Neural cell (in vitro differentiated cells): ENCODE data around the gene DLL1. TPM values are rescaled to one million over a fixed set of nuclear protein-coding genes. Genes with fewer than 3 reads are reported as not detected.

Source experiments
- H2AFZ ChIP-seq: fragments of 200-600, 300-800 bp; sonication (generic), shearing (Covaris generic); 2 replicates; pipeline ENCODE4 v1.6.0; 2014; ENCODE audit warnings: low read depth, mild to moderate bottlenecking, antibody characterized with exemption, low read length, moderate library complexity
- H3F3A ChIP-seq: fragments of 200-600 bp; shearing (Covaris generic); 2 replicates; pipeline ENCODE4 v1.6.1; 2016; ENCODE audit warnings: mild to moderate bottlenecking, moderate library complexity, mixed read lengths, antibody characterized with exemption, low read length; ENCODE audit not compliant: insufficient read depth, poor library complexity, severe bottlenecking
- H3K27ac ChIP-seq: fragments of 200-600, 300-800 bp; sonication (generic), shearing (Covaris generic); 2 replicates; pipeline ENCODE4 v1.5.1; 2014; ENCODE audit warnings: mild to moderate bottlenecking, low read length, moderate library complexity
- H3K27me3 ChIP-seq: fragments of 300-800, 200-600 bp; sonication (generic), shearing (Covaris generic); 2 replicates; pipeline ENCODE4 v1.6.0; 2014; ENCODE audit warnings: mild to moderate bottlenecking, low read depth, low read length, moderate library complexity; ENCODE audit not compliant: insufficient read depth
- H3K36me3 ChIP-seq: fragments of 300-800, 200-600 bp; sonication (generic), shearing (Covaris generic); 2 replicates; pipeline ENCODE4 v1.5.1; 2014; ENCODE audit warnings: mild to moderate bottlenecking, antibody characterized with exemption, low read length, moderate library complexity; ENCODE audit not compliant: insufficient read depth
- H3K4me2 ChIP-seq: fragments of 300-800, 200-600 bp; sonication (generic), shearing (Covaris generic); 2 replicates; pipeline ENCODE4 v1.6.0; 2014; ENCODE audit warnings: mild to moderate bottlenecking, low read length
- H3K4me3 ChIP-seq: fragments of 300-800, 200-600 bp; sonication (generic), shearing (Covaris generic); 2 replicates; pipeline ENCODE4 v1.5.1; 2014; ENCODE audit warnings: mild to moderate bottlenecking, low read length, moderate library complexity
- H3K79me2 ChIP-seq: fragments of 200-600 bp; shearing (Covaris generic); replicated peaks from 2 replicates; pipeline ENCODE4 v1.6.0; 2014; ENCODE audit warnings: mild to moderate bottlenecking, low read length, moderate library complexity; ENCODE audit not compliant: insufficient read depth
- H3K9ac ChIP-seq: fragments of 300-800, 200-600 bp; sonication (generic), shearing (Covaris generic); 2 replicates; pipeline ENCODE4 v1.6.1; 2016; ENCODE audit warnings: mild to moderate bottlenecking, low read length, mixed read lengths
- H3K9me2 ChIP-seq: fragments of 200-600 bp; shearing (Covaris generic); 2 replicates; pipeline ENCODE4 v1.6.1; 2016; ENCODE audit warnings: mild to moderate bottlenecking, low read length, mixed read lengths; ENCODE audit not compliant: insufficient read depth
- H3K9me3 ChIP-seq: fragments of 200-600, 300-800 bp; sonication (generic), shearing (Covaris generic); 2 replicates; pipeline ENCODE4 v1.6.1; 2016; ENCODE audit warnings: mild to moderate bottlenecking, mixed run types, low read length, moderate library complexity, mixed read lengths
- H4K20me1 ChIP-seq: fragments of 200-600 bp; shearing (Covaris generic); 2 replicates; pipeline ENCODE4 v1.6.1; 2016; ENCODE audit warnings: mild to moderate bottlenecking, mixed run types; ENCODE audit not compliant: insufficient read depth
- EP300 ChIP-seq: fragments of 450-650 bp; conservative IDR thresholded peaks from 2 replicates; pipeline ENCODE4 v1.6.1; 2014; ENCODE audit warnings: antibody characterized with exemption, mild to moderate bottlenecking, moderate library complexity; ENCODE audit not compliant: poor library complexity, severe bottlenecking
- EZH2 ChIP-seq: fragments of 200-600, 300-800 bp; shearing (Covaris generic), sonication (generic); IDR thresholded peaks from 2 replicates; pipeline ENCODE4 v1.6.1; 2014; ENCODE audit warnings: antibody characterized with exemption, low read length, borderline replicate concordance, mild to moderate bottlenecking; ENCODE audit not compliant: insufficient read depth, poor library complexity, severe bottlenecking
- MXI1 ChIP-seq: fragments of 450-650 bp; conservative IDR thresholded peaks from 2 replicates; pipeline ENCODE4 v1.6.1; 2014; ENCODE audit warnings: antibody characterized with exemption, mild to moderate bottlenecking; ENCODE audit not compliant: poor library complexity, severe bottlenecking
- POLR2AphosphoS5 ChIP-seq: IDR thresholded peaks from 2 replicates; pipeline ENCODE4 v1.6.1; 2012
- RAD21 ChIP-seq: fragments of 450-650 bp; conservative IDR thresholded peaks from 2 replicates; pipeline ENCODE4 v1.6.1; 2014; ENCODE audit warnings: antibody characterized with exemption, mild to moderate bottlenecking, moderate library complexity
- SMC3 ChIP-seq: fragments of 450-650 bp; conservative IDR thresholded peaks from 2 replicates; pipeline ENCODE4 v1.6.1; 2014; ENCODE audit warnings: antibody characterized with exemption, mild to moderate bottlenecking, moderate library complexity; ENCODE audit not compliant: poor library complexity
- TAF1 ChIP-seq: IDR thresholded peaks from 2 replicates; pipeline ENCODE4 v1.6.1; 2012; ENCODE audit warnings: low read depth
- polyA plus RNA-seq: library from polyadenylated mRNA; depleted of rRNA; stranded (reverse); fragments of >200 nt; gene quantifications from 2 replicates; pipeline ENCODE4 v1.2.3, GENCODE V29; 2014
- TF ChIP-seq, protein P1 (sequence below): fragments of 450-650 bp; IDR thresholded peaks from 2 replicates; pipeline ENCODE4 v1.5.1; 2014; ENCODE audit warnings: antibody characterized with exemption, mild to moderate bottlenecking, moderate library complexity; ENCODE audit not compliant: poor library complexity, severe bottlenecking
- TF ChIP-seq, protein P2 (sequence below): IDR thresholded peaks from 2 replicates; pipeline ENCODE4 v1.6.1; 2012; ENCODE audit warnings: borderline replicate concordance

Gene DLL1
- polyA plus RNA-seq, 1 donor from 2014 or later: 26.1 TPM

DNA sequence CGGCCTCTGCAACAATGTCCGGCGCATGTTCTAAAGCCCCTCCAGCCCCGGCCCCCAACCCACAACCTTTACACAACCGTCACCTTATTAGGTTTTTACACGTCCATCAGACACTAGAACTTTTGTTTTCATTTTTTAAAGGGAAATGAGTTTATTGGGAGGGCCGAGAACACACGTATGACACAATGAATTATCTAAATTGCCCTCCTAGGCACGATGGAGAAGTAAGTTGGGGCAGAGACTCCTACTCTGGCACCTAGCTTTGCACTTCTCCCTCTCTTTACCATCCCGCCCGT is 1.2 kb upstream of the DLL1 start:
- Histone ChIP-seq H3K27ac (peak overlapping the region; percentile 84), H3F3A (peaks cover 3% of the 10 kb centered on the region), H2AFZ (no peak overlapping the region), H3K4me3 (peak overlapping the region; percentile 97), H3K9me3 (no peaks in the 10 kb centered on the region), H3K36me3 (no peaks in the 10 kb centered on the region), H3K79me2 (peaks cover 30% of the 10 kb centered on the region), H3K9me2 (no peaks in the 10 kb centered on the region), H3K27me3 (peaks cover 30% of the 10 kb centered on the region), H3K4me2 (peak overlapping the region; percentile 68), H4K20me1 (peaks cover 20% of the 10 kb centered on the region), H3K9ac (peak overlapping the region; percentile 86)
- TF ChIP-seq MXI1 (no peak), RAD21 (no peak), EP300 (no peak), SMC3 (no peak), EZH2 (no peak), TAF1 (no peak), POLR2AphosphoS5 (no peak)
- TF ChIP-seq, protein P1, sequence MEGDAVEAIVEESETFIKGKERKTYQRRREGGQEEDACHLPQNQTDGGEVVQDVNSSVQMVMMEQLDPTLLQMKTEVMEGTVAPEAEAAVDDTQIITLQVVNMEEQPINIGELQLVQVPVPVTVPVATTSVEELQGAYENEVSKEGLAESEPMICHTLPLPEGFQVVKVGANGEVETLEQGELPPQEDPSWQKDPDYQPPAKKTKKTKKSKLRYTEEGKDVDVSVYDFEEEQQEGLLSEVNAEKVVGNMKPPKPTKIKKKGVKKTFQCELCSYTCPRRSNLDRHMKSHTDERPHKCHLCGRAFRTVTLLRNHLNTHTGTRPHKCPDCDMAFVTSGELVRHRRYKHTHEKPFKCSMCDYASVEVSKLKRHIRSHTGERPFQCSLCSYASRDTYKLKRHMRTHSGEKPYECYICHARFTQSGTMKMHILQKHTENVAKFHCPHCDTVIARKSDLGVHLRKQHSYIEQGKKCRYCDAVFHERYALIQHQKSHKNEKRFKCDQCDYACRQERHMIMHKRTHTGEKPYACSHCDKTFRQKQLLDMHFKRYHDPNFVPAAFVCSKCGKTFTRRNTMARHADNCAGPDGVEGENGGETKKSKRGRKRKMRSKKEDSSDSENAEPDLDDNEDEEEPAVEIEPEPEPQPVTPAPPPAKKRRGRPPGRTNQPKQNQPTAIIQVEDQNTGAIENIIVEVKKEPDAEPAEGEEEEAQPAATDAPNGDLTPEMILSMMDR: no peak
- TF ChIP-seq, protein P2, sequence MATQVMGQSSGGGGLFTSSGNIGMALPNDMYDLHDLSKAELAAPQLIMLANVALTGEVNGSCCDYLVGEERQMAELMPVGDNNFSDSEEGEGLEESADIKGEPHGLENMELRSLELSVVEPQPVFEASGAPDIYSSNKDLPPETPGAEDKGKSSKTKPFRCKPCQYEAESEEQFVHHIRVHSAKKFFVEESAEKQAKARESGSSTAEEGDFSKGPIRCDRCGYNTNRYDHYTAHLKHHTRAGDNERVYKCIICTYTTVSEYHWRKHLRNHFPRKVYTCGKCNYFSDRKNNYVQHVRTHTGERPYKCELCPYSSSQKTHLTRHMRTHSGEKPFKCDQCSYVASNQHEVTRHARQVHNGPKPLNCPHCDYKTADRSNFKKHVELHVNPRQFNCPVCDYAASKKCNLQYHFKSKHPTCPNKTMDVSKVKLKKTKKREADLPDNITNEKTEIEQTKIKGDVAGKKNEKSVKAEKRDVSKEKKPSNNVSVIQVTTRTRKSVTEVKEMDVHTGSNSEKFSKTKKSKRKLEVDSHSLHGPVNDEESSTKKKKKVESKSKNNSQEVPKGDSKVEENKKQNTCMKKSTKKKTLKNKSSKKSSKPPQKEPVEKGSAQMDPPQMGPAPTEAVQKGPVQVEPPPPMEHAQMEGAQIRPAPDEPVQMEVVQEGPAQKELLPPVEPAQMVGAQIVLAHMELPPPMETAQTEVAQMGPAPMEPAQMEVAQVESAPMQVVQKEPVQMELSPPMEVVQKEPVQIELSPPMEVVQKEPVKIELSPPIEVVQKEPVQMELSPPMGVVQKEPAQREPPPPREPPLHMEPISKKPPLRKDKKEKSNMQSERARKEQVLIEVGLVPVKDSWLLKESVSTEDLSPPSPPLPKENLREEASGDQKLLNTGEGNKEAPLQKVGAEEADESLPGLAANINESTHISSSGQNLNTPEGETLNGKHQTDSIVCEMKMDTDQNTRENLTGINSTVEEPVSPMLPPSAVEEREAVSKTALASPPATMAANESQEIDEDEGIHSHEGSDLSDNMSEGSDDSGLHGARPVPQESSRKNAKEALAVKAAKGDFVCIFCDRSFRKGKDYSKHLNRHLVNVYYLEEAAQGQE: no peak

DNA sequence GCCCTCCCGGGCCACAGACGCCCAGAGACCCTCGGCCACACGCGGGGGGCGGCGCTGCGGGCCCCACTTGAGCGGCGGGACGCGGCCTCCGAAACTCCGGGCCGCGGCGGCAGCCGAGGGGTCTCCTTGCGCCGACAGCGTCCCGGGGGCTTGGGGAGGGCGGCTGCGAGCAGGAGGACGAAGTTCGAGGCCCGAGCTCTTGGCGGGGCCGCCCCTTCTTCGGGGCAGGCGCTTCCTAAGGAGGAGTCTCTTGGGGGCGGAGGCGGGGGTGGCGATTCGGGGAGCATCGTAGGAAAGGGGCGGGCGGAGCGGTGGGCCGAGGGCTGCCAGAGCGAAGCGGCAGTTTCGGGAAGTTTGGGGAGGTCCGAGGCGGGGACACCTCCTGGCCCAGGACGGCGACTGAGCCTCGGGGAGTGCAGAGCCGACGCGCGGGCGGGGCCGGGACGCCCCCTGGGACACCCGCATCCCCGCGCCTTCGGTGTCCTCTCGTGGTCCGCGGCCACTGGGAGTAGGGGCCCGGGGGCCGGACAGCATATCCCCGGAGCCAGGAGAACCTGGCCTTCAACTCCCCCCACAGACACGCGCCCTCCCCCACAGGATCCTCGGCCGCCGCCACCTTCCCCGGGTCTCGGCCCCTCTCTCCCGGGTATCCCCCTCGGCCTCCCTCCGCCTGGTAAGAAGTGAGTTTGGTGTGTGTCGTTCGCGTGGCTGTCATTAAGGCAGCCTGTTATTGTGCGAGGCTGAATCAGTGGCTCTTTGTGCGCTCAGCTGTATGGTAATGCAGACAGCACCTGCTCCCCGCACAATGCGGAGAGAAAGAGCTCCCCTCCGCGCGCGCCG is 613 bp upstream of the DLL1 start:
- Histone ChIP-seq H3K9me2 (no peaks in the 10 kb centered on the region), H4K20me1 (peaks cover 20% of the 10 kb centered on the region), H3K36me3 (no peaks in the 10 kb centered on the region), H3K4me2 (peak overlapping the region; percentile 68), H3K9ac (peak overlapping the region; percentile 86), H3K27me3 (peaks cover 24% of the 10 kb centered on the region), H3K4me3 (peak overlapping the region; percentile 97), H2AFZ (peak overlapping the region; percentile 56), H3K79me2 (peaks cover 36% of the 10 kb centered on the region), H3K27ac (peak overlapping the region; percentile 84), H3K9me3 (no peaks in the 10 kb centered on the region), H3F3A (peaks cover 3% of the 10 kb centered on the region)
- TF ChIP-seq RAD21 (peak; percentile 64), TAF1 (peak; percentile 67), MXI1 (peak; percentile 56), POLR2AphosphoS5 (peak; percentile 88), EP300 (peak; percentile 32), SMC3 (peak; percentile 64), EZH2 (no peak)
- TF ChIP-seq, protein P1: peak; percentile 57
- TF ChIP-seq, protein P2: peak; percentile 77
